Loucy (cell line): ENCODE data around the gene NAA20.

ENCODE experiments used
- EZH2phosphoT487 ChIP-seq: fragments of 200-600 bp; IDR thresholded peaks from 2 replicates; pipeline ENCODE4 v1.6.1; 2018; ENCODE audit warnings: antibody characterized with exemption, mild to moderate bottlenecking, moderate library complexity, borderline replicate concordance
- TF ChIP-seq, protein P1 (sequence below): fragments of 200-600 bp; sonication (generic); conservative IDR thresholded peaks from 2 replicates; pipeline ENCODE4 v1.5.1; 2014; ENCODE audit warnings: mild to moderate bottlenecking, antibody characterized with exemption, low read length

DNA sequence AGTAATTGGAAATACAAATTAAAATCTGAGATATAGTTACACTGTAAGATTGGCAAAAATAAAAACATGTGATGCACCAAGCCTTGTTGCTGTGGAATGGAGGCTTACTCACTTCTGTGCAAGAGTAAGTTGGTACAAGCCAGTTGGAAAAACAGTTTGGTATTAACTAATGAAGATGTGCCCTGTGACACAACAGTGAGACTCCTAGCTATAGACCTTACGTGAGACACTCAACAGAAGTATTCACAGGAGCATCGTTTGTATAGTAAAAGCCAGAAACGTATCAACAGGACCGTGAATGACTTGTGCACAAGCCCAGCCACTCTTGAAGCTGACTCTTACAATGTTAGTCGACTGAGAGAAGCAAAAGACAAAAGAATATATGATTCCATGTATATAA lies 14.6 kb downstream of the NAA20 start:
- TF ChIP-seq, protein P1, sequence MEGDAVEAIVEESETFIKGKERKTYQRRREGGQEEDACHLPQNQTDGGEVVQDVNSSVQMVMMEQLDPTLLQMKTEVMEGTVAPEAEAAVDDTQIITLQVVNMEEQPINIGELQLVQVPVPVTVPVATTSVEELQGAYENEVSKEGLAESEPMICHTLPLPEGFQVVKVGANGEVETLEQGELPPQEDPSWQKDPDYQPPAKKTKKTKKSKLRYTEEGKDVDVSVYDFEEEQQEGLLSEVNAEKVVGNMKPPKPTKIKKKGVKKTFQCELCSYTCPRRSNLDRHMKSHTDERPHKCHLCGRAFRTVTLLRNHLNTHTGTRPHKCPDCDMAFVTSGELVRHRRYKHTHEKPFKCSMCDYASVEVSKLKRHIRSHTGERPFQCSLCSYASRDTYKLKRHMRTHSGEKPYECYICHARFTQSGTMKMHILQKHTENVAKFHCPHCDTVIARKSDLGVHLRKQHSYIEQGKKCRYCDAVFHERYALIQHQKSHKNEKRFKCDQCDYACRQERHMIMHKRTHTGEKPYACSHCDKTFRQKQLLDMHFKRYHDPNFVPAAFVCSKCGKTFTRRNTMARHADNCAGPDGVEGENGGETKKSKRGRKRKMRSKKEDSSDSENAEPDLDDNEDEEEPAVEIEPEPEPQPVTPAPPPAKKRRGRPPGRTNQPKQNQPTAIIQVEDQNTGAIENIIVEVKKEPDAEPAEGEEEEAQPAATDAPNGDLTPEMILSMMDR: no peak
- no peak for TF ChIP-seq EZH2phosphoT487
